ENCODE data around the gene DNM3. TPM values are rescaled to one million over a fixed set of nuclear protein-coding genes. Genes with fewer than 3 reads are reported as not detected.

Gene DNM3
- total and polyA plus RNA-seq, 10 of the 15 experiments (the other 5 are each of a cell fraction or from before 2014, with no cell fraction given) = 0.03 to 1.5 (median 0.08) TPM; not detected in 3

DNA sequence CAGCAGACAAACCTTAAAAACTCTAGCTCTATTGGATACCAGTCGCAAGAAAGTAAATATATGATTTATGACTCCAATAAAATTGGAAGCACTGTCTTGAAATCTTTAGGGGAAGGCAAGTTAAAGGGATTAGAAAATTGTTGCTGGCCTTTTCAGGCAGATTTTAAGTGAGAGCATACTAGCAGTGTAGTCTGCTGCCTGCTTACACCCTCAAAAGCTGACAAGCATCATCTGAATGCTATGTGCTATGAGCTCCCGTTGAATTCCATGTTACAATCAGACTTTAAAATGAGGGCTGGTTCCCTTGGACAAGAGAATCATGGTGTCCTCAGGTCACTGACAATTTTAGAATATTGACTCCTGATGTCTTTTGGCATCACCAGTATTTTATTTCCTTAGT, 308.0 kb downstream of the DNM3 start (continued):
- TF ChIP-seq, protein P1, sequence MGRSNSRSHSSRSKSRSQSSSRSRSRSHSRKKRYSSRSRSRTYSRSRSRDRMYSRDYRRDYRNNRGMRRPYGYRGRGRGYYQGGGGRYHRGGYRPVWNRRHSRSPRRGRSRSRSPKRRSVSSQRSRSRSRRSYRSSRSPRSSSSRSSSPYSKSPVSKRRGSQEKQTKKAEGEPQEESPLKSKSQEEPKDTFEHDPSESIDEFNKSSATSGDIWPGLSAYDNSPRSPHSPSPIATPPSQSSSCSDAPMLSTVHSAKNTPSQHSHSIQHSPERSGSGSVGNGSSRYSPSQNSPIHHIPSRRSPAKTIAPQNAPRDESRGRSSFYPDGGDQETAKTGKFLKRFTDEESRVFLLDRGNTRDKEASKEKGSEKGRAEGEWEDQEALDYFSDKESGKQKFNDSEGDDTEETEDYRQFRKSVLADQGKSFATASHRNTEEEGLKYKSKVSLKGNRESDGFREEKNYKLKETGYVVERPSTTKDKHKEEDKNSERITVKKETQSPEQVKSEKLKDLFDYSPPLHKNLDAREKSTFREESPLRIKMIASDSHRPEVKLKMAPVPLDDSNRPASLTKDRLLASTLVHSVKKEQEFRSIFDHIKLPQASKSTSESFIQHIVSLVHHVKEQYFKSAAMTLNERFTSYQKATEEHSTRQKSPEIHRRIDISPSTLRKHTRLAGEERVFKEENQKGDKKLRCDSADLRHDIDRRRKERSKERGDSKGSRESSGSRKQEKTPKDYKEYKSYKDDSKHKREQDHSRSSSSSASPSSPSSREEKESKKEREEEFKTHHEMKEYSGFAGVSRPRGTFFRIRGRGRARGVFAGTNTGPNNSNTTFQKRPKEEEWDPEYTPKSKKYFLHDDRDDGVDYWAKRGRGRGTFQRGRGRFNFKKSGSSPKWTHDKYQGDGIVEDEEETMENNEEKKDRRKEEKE (IDR thresholded peaks at IDR 0.05) = no peak
- no peak for TF ChIP-seq TCF12 (IDR thresholded peaks at IDR 0.05; ENCODE audit: low read depth, low read length)
- no peak for TF ChIP-seq PML (IDR thresholded peaks at IDR 0.05; ENCODE audit: low read length)
- TF ChIP-seq, protein P2, sequence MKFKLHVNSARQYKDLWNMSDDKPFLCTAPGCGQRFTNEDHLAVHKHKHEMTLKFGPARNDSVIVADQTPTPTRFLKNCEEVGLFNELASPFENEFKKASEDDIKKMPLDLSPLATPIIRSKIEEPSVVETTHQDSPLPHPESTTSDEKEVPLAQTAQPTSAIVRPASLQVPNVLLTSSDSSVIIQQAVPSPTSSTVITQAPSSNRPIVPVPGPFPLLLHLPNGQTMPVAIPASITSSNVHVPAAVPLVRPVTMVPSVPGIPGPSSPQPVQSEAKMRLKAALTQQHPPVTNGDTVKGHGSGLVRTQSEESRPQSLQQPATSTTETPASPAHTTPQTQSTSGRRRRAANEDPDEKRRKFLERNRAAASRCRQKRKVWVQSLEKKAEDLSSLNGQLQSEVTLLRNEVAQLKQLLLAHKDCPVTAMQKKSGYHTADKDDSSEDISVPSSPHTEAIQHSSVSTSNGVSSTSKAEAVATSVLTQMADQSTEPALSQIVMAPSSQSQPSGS (IDR thresholded peaks at IDR 0.05; ENCODE audit: low read length) = no peak

DNA sequence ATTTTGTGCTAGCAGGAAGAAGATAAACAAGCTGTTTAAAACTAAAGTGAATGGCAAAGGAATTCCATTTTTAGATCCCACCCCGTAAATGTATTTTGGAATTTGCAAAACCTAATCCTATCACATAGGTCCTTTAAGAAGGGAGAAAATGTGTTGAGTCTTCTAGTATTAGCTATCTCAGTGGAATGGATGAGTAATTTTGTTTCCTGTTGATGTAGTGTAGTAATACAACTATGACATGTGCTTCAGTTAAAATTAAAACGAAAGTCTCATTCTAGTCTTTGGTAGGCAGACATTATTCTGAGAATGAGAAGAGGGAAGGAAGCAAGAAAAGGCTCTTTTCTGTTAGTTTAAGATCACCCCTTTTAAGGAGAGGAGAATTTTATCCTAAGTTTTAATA, 313.3 kb downstream of the DNM3 start:
- no peak overlapping the region for H3K4me3 ChIP-seq
- ChIA-PET SMC1A (ENCODE audit: uncharacterized antibody, unreplicated experiment) (interaction anchor here (0.9 to 3.2 kb wide), 11 partner anchors 10 to 236 kb away, joined by 3 to 10 read pairs (median 3); no protein-coding TSS in a partner anchor), CTCF (no interaction called here), POLR2A (no interaction called here), RAD21 (ENCODE audit: unreplicated experiment) (interaction anchor here (1.2 to 3.7 kb wide), 2 partner anchors 27 to 30 kb away, joined by 6 to 10 read pairs; no protein-coding TSS in a partner anchor)
- no peak overlapping the region for H3K9ac ChIP-seq (ENCODE audit: control insufficient read depth, insufficient read depth, low read length)
- no peaks in the 10 kb centered on the region for H3K4me1 ChIP-seq (ENCODE audit: control insufficient read depth, insufficient read depth, low read length)
- H3K79me2 ChIP-seq (ENCODE audit: control insufficient read depth, insufficient read depth, low read length) = no peaks in the 10 kb centered on the region
- H3K4me2 ChIP-seq (ENCODE audit: control insufficient read depth, insufficient read depth) = no peak overlapping the region
- no peaks in the 10 kb centered on the region; the same call in 2 of the 3 replicates for H3K9me3 ChIP-seq (replicated peaks; ENCODE audit: control insufficient read depth, insufficient read depth, low read length)
- H3K27me3 ChIP-seq (replicated peaks in 1 of 2; ENCODE audit: control insufficient read depth in 2 of 2, insufficient read depth in 2 of 2, low read length in 1 of 2) = no peaks in the 10 kb centered on the region
- H2AFZ ChIP-seq (ENCODE audit: control insufficient read depth, low read depth, low read length) = peak overlapping the region; percentile 45
- peak overlapping the region; percentile 10; the same call in 1 of the 2 replicates for H3K27ac ChIP-seq (ENCODE audit: control insufficient read depth, insufficient read depth)
- in situ Hi-C loops (cut with MboI) (no loop called here), intact Hi-C loops (cut with micrococcal nuclease; ENCODE audit: unreplicated experiment) (no loop called here)
- no peaks in the 10 kb centered on the region for H4K20me1 ChIP-seq (ENCODE audit: control insufficient read depth, insufficient read depth)
- DNase-seq (ENCODE audit: low read depth, low spot score) = peak; percentile 23
- FAIRE-seq = no peak
- H3K36me3 ChIP-seq (ENCODE audit: control insufficient read depth in 2 of 2, insufficient read depth in 2 of 2, low read length in 1 of 2) = no peaks in the 10 kb centered on the region
- BruUV-seq (replicated peaks) = no TSS peak
- 43% methylated on average over 2 of the region's 2 CpGs for WGBS (ENCODE audit: insufficient coverage, insufficient replicate concordance, low lambda C conversion rate, missing lambda C conversion rate)
- peak; percentile 97 for ATAC-seq
- TF ChIP-seq, protein P2 (IDR thresholded peaks at IDR 0.05; ENCODE audit: low read length) = 0 out of 2 replicates have a peak, but pooled peaks have one; percentile 37
- TF ChIP-seq, protein P3, sequence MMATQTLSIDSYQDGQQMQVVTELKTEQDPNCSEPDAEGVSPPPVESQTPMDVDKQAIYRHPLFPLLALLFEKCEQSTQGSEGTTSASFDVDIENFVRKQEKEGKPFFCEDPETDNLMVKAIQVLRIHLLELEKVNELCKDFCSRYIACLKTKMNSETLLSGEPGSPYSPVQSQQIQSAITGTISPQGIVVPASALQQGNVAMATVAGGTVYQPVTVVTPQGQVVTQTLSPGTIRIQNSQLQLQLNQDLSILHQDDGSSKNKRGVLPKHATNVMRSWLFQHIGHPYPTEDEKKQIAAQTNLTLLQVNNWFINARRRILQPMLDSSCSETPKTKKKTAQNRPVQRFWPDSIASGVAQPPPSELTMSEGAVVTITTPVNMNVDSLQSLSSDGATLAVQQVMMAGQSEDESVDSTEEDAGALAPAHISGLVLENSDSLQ (IDR thresholded peaks at IDR 0.05) = no peak
- TF ChIP-seq CREM (IDR thresholded peaks at IDR 0.05; ENCODE audit: low read depth) (no peak), ATF7 (IDR thresholded peaks at IDR 0.05; ENCODE audit: low read depth) (peak; percentile 66), ASH2L (IDR thresholded peaks at IDR 0.05; ENCODE audit: borderline replicate concordance, low read depth) (no peak), ZNF207 (IDR thresholded peaks at IDR 0.05; ENCODE audit: borderline replicate concordance) (no peak), SPI1 (IDR thresholded peaks at IDR 0.05; ENCODE audit: borderline replicate concordance, insufficient read depth, low read depth, low read length) (no peak), SMAD1 (IDR thresholded peaks at IDR 0.05; ENCODE audit: low read depth, partially characterized antibody) (no peak), STAT1 (conservative IDR thresholded peaks at IDR 0.05) (no peak), JUNB (IDR thresholded peaks at IDR 0.05) (peak; percentile 50)
- TF ChIP-seq, protein P4, sequence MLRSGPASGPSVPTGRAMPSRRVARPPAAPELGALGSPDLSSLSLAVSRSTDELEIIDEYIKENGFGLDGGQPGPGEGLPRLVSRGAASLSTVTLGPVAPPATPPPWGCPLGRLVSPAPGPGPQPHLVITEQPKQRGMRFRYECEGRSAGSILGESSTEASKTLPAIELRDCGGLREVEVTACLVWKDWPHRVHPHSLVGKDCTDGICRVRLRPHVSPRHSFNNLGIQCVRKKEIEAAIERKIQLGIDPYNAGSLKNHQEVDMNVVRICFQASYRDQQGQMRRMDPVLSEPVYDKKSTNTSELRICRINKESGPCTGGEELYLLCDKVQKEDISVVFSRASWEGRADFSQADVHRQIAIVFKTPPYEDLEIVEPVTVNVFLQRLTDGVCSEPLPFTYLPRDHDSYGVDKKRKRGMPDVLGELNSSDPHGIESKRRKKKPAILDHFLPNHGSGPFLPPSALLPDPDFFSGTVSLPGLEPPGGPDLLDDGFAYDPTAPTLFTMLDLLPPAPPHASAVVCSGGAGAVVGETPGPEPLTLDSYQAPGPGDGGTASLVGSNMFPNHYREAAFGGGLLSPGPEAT (IDR thresholded peaks at IDR 0.05; ENCODE audit: low read depth) = 0 out of 2 replicates have a peak, but pooled peaks have one; percentile 31

All from GM12878 (cell line).